Measurements from ENCODE around the gene SLC46A1.

DNA sequence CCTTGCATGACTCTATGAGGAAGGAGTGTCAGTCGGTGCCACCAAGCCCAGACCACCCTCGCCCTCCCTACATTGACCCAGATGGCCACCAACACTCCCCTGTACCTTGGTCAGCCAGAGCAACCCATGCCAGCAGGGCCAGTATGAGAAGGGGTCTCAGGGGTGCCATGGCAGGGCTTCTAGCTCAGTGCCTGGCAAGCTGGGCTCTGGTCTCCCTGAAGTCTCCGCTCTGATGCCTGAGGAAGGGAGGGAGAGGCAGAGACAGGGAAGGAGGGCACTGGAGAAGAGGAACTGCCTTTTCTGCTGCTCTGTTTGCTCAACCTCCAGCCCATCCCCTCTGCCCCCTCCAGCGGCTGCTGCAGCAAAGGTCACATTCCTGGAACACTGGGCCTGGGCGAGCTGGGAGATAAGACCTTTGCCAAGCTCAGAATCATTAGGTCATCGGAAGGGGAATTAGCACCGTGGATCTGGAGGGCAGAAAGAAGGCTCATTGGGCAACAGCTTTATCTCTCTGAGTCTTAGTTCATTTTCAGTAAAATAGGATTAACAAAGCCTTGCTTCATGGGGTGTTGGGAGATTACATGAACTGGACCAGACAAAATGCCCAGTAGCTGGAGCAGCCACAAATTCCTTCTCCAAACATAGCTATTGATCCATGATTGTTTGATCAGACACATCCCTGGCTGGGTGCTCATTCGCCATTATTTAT lies 35.8 kb downstream of the SLC46A1 start, which contains the start of gene VTN:
- TF ChIP-seq, protein P1, sequence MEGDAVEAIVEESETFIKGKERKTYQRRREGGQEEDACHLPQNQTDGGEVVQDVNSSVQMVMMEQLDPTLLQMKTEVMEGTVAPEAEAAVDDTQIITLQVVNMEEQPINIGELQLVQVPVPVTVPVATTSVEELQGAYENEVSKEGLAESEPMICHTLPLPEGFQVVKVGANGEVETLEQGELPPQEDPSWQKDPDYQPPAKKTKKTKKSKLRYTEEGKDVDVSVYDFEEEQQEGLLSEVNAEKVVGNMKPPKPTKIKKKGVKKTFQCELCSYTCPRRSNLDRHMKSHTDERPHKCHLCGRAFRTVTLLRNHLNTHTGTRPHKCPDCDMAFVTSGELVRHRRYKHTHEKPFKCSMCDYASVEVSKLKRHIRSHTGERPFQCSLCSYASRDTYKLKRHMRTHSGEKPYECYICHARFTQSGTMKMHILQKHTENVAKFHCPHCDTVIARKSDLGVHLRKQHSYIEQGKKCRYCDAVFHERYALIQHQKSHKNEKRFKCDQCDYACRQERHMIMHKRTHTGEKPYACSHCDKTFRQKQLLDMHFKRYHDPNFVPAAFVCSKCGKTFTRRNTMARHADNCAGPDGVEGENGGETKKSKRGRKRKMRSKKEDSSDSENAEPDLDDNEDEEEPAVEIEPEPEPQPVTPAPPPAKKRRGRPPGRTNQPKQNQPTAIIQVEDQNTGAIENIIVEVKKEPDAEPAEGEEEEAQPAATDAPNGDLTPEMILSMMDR (IDR thresholded peaks at IDR 0.05; ENCODE audit: borderline replicate concordance, extremely low read depth, low read length, poor library complexity, severe bottlenecking) = no peak
- no peak for TF ChIP-seq EZH2 (IDR thresholded peaks at IDR 0.05; ENCODE audit: borderline replicate concordance, low read depth, low read length, severe bottlenecking)
